ENCODE measurements around the gene KATNIP.

Gene KATNIP

DNA sequence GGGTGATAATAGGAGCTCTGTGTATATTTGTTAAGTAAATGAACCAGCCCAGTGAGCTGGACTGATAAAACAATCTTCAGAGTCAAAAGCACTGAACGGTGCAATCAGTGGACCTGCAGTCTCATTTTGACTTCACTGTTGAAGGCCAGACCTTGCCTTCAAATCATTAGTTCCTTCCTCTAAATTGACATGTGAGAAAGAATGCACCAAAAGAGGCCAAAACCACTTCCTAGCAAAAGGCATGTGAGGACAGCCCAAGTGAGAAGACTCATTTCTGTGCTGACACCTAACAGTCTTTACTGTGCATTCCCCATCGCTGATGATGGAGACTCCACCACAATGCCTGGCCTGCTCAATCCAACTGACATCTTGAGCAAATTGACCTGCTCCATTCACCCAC lies 10.8 kb upstream of the KATNIP start:
- TF ChIP-seq, protein P1, sequence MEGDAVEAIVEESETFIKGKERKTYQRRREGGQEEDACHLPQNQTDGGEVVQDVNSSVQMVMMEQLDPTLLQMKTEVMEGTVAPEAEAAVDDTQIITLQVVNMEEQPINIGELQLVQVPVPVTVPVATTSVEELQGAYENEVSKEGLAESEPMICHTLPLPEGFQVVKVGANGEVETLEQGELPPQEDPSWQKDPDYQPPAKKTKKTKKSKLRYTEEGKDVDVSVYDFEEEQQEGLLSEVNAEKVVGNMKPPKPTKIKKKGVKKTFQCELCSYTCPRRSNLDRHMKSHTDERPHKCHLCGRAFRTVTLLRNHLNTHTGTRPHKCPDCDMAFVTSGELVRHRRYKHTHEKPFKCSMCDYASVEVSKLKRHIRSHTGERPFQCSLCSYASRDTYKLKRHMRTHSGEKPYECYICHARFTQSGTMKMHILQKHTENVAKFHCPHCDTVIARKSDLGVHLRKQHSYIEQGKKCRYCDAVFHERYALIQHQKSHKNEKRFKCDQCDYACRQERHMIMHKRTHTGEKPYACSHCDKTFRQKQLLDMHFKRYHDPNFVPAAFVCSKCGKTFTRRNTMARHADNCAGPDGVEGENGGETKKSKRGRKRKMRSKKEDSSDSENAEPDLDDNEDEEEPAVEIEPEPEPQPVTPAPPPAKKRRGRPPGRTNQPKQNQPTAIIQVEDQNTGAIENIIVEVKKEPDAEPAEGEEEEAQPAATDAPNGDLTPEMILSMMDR (IDR thresholded peaks at IDR 0.05), result no peak

DNA sequence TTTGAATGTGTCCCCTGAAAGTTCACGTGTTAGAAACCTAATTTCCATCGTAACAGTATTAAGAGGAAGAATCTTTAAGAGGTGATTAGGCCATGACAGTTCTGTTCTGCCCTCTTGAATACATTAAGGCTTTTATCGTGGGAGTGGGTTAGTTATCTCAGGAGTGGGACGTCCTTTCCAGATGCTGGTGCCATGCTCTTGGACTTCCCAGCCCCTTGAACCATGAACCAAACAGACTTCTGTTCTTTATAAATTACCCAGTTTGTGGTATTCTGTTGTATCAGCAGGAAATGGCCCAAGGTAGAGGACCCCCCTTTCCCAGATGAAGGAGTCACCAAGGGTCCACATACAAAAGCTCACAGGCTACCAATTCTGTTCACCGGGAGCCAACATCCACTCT lies 10.3 kb upstream of the KATNIP start:
- TF ChIP-seq, protein P1 (IDR thresholded peaks at IDR 0.05), result no peak

DNA sequence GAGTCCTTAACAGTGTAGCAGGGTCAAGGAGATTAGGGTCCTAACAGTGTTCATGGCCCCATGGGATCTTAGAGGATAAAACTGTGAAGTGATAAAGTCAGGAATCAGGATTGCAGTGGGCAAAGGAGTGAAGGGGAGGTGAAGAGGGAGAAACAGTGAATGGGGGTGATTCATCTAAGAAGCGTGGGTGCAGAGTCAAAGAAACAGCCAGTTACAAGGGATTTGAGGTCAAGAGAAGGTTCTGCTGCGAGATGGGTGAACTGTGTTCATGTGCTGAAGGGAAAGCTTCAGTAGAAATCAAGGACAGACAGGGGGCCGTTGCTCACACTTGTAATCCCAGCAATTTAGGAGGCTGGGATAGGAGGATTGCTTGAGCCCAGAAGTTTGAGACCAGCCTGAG lies 6.1 kb upstream of the KATNIP start:
- TF ChIP-seq, protein P1 (IDR thresholded peaks at IDR 0.05), result no peak

DNA sequence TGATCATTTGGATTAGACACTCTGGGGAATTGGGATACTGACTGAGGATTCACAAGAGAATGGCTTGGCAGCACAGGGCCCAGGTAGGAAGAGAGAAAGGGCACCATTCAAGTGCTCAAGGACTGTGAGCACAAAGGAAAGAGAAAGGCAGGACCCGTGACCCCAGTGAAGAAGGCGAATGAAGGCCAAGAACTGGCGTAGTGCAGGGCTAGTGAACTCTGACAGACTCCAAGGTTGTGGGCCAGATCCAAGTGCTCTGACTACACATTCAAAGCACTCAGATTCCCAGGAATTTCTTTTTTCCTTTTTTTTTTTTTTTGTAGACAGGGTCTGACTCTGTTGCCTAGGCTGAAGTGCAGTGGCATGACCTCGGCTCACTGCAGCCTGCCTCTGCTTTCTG lies 5.3 kb upstream of the KATNIP start:
- TF ChIP-seq, protein P1 (IDR thresholded peaks at IDR 0.05), result no peak

DNA sequence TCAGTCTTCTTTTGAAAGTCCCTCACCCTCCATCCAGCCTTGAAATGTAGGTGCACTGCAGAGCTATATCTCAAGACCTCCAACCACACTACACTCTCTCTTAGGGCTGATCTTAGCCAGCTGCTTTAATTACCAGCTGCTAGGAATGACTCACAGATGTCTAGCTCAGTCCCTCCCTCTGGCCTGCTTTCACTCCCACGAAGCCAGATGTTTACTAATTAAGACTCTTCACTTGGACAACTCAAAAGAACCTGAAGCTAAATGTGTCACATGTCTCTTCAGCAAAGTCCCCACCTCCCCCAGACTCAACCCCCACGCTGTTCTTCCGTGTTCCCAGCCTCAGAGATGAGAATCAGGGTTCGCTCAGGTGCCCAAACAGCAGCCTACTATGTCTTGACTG lies 2.8 kb upstream of the KATNIP start:
- TF ChIP-seq, protein P1 (IDR thresholded peaks at IDR 0.05), result no peak

DNA sequence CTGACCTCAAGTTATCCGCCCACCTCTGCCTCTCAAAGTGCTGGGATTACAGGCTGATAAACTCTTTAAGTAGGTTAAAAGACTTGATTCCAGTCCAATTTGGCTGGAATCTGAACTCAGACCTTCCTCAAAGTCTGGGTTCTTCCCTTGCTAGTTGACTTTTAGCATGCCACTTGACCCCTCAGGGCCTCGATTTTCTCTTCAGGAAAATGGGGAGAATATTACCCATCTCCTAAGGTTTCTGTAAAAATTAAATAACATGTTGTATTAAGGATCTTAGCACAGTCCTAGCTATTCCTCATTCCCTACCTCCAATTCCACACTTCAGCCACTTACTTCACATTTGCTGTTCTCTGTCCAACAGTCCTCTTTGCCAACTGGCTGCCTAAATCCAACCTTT lies 2.1 kb upstream of the KATNIP start:
- TF ChIP-seq, protein P1 (IDR thresholded peaks at IDR 0.05), result no peak

DNA sequence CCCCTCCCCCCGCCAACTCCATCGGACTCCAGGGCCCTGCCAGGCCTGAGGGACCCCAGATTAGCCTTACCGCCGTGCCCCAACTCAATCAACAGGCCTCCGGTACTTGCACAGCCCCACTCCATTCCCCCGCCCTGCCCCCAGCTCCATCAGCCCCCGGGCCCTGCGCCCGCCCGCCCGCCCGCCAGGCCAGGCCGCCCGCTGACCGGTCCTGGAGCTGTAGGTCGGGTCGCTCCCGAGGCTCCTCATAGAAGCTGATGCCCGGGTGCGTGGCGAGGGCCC lies 539 bp upstream of the KATNIP start:
- TF ChIP-seq, protein P1 (IDR thresholded peaks at IDR 0.05), result no peak

DNA sequence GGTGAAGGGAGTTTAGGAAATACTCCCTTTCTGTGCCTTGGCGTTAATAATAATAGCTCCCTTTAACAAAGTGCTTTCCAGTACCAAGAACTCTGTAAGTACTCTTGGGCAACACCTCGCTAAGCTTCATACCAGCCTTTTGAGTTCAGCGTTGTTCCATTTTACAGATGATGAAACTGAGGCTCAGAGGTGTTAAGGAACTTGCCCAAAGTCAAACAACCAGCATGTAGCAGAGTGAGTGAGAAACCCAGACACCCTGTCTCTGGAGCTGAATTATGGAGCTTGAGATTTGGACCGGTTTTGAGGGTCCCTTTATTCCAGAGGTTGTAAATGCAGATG lies 607 bp downstream of the KATNIP start:
- TF ChIP-seq, protein P1 (IDR thresholded peaks at IDR 0.05), result no peak
